HCT116 (cell line): ENCODE measurements around the gene HEG1. TPM values are rescaled to one million over a fixed set of nuclear protein-coding genes. Genes with fewer than 3 reads are reported as not detected.

Experiments
- ATAC-seq: fragments of 200-7000 bp; cut with Tn5 transposase; 2 replicates; pipeline ENCODE4 v1.9.1; 2020; ENCODE audit warnings: mild to moderate bottlenecking, moderate library complexity
- BruUV-seq: library from RNA; stranded (reverse); fragments of 400-500 nt; replicated peaks from 2 replicates; lab custom pipeline; 2021; lab: Mats Ljungman, UMichigan
- CTCF ChIA-PET: fragments of 300-600 bp; sonication (Branson Sonifier 250); formaldehyde crosslinking; loops from one replicate; lab custom pipeline; 2021; ENCODE audit warnings: antibody characterized with exemption; lab: Charles Lee
- POLR2A ChIA-PET: fragments of 300-600, 350-600 bp; sonication (Branson Sonifier 250); formaldehyde crosslinking; loops from one replicate; lab custom pipeline; 2021; ENCODE audit warnings: antibody characterized with exemption; lab: Charles Lee
- RAD21 ChIA-PET, 2 experiments: fragments of 300-600 bp; sonication (Branson Sonifier 250); formaldehyde crosslinking; loops; one replicate each; lab custom pipeline; 2023; ENCODE audit warnings: low total read pairs in 2 of 2; ENCODE audit not compliant: uncharacterized antibody in 2 of 2, unreplicated experiment in 2 of 2, low non-redundant PET in 1 of 2; lab: Charles Lee
- DNase-seq: peaks from one replicate; pipeline ENCODE4 v3.0.0-alpha.2; 2010; ENCODE audit warnings: low read depth, low spot score
- H2AFZ ChIP-seq: fragments of 200-600 bp; shearing (Covaris generic), sonication (generic); 2 replicates; pipeline ENCODE4 v1.6.1; 2017; ENCODE audit warnings: low read depth, mixed run types, mixed read lengths, antibody characterized with exemption, low read length; ENCODE audit not compliant: poor library complexity, severe bottlenecking
- H3K27ac ChIP-seq: 2 replicates; pipeline ENCODE4 v1.5.1; 2012; ENCODE audit warnings: low read depth, low read length
- H3K27me3 ChIP-seq: fragments of 200-600 bp; sonication (generic); 2 replicates; pipeline ENCODE4 v1.6.1; 2016; ENCODE audit warnings: mixed run types, low read length, mixed read lengths; ENCODE audit not compliant: insufficient read depth
- H3K36me3 ChIP-seq, 2 experiments: fragments of 200-500 bp in 1 of 2; fragments of 200-600 bp in 1 of 2; sonication (Bioruptor generic) in 1 of 2; sonication (generic) in 1 of 2; 2 replicates each; pipeline versions ENCODE4 v1.5.1 to v1.6.1; 2014 to 2016; ENCODE audit warnings: low read length in 2 of 2, inconsistent platforms in 1 of 2, mixed read lengths in 1 of 2, mixed run types in 1 of 2; ENCODE audit not compliant: insufficient read depth in 2 of 2, control insufficient read depth in 1 of 2
- H3K4me1 ChIP-seq, 2 experiments: fragments of 200-600 bp in 1 of 2; sonication (generic) in 1 of 2; 2 replicates each; pipeline versions ENCODE4 v1.5.1 to v1.6.1; 2012 to 2017; ENCODE audit warnings: low read length in 2 of 2, inconsistent platforms in 1 of 2, mild to moderate bottlenecking in 1 of 2, mixed read lengths in 1 of 2, mixed run types in 1 of 2, moderate library complexity in 1 of 2; ENCODE audit not compliant: insufficient read depth in 2 of 2, control insufficient read depth in 1 of 2
- H3K4me2 ChIP-seq: fragments of 200-600 bp; sonication (generic); 2 replicates; pipeline ENCODE4 v1.6.1; 2017; ENCODE audit warnings: mixed run types, low read length, mixed read lengths
- H3K4me3 ChIP-seq, 2 experiments: fragments of 200-600 bp in 1 of 2; sonication (generic) in 1 of 2; replicated peaks in 1 of 2; 2 replicates each; pipeline ENCODE4 v1.5.1; 2011 to 2016; ENCODE audit warnings: low read length in 2 of 2, control low read depth in 1 of 2, low read depth in 1 of 2, mild to moderate bottlenecking in 1 of 2, mixed read lengths in 1 of 2, mixed run types in 1 of 2
- H3K79me2 ChIP-seq: fragments of 200-600 bp; sonication (generic); 2 replicates; pipeline ENCODE4 v1.6.1; 2017; ENCODE audit warnings: mild to moderate bottlenecking, mixed run types, low read length, moderate library complexity, mixed read lengths; ENCODE audit not compliant: insufficient read depth
- H3K9ac ChIP-seq: fragments of 200-600 bp; sonication (generic); 2 replicates; pipeline ENCODE4 v1.6.1; 2016; ENCODE audit warnings: low read length, mixed read lengths
- H3K9me2 ChIP-seq: fragments of 200-600 bp; sonication (generic), shearing (Covaris generic); 2 replicates; pipeline ENCODE4 v1.6.1; 2017; ENCODE audit warnings: mixed run types, mild to moderate bottlenecking, moderate library complexity; ENCODE audit not compliant: insufficient read depth
- H3K9me3 ChIP-seq, 2 experiments: fragments of 200-500 bp in 1 of 2; fragments of 200-600 bp in 1 of 2; sonication (Bioruptor generic) in 1 of 2; sonication (generic) in 1 of 2; 2 replicates each; pipeline ENCODE4 v1.6.1; 2014 to 2017; ENCODE audit warnings: low read length in 2 of 2, mixed read lengths in 2 of 2, inconsistent platforms in 1 of 2, low read depth in 1 of 2, mild to moderate bottlenecking in 1 of 2, mixed run types in 1 of 2, moderate library complexity in 1 of 2; ENCODE audit not compliant: control insufficient read depth in 1 of 2, insufficient read depth in 1 of 2
- H4K20me1 ChIP-seq: fragments of 200-600 bp; sonication (generic), shearing (Covaris generic); 2 replicates; pipeline ENCODE4 v1.6.1; 2017; ENCODE audit warnings: mixed run types, mild to moderate bottlenecking, moderate library complexity; ENCODE audit not compliant: insufficient read depth
- JUND ChIP-seq: IDR thresholded peaks from 2 replicates; pipeline ENCODE4 v1.6.1; 2012
- POLR2A ChIP-seq: IDR thresholded peaks from 2 replicates; pipeline ENCODE4 v1.7.0; 2011; ENCODE audit warnings: borderline replicate concordance; ENCODE audit not compliant: insufficient read depth, insufficient read length; ENCODE audit errors: extremely low read depth
- POLR2AphosphoS5 ChIP-seq: IDR thresholded peaks from 2 replicates; pipeline ENCODE4 v1.6.1; 2011; ENCODE audit warnings: mild to moderate bottlenecking, low read depth, low read length, moderate library complexity
- REST ChIP-seq: IDR thresholded peaks from 2 replicates; pipeline ENCODE4 v1.6.1; 2012; ENCODE audit warnings: low read depth
- SRF ChIP-seq: IDR thresholded peaks from 2 replicates; pipeline ENCODE4 v1.6.1; 2012; ENCODE audit warnings: low read depth
- TCF7L2 ChIP-seq: IDR thresholded peaks from 2 replicates; pipeline ENCODE4 v1.7.0; 2011; ENCODE audit warnings: borderline replicate concordance, inconsistent platforms; ENCODE audit not compliant: insufficient read depth, insufficient read length; ENCODE audit errors: extremely low read depth
- ZFX ChIP-seq: fragments of 450-650 bp; IDR thresholded peaks from 2 replicates; pipeline ENCODE4 v1.6.1; 2017
- intact Hi-C: fragments of 100-400 bp; cut with micrococcal nuclease; formaldehyde crosslinking; loops from 2 replicates; pipeline ENCODE4 v1.10.0; 2022
- total RNA-seq: library from RNA; stranded (reverse); gene quantifications from one replicate; pipeline ENCODE4 v1.2.1, GENCODE V29; 2021; ENCODE audit not compliant: unreplicated experiment

The HEG1 gene
- total RNA-seq, 1 experiment from 2014 or later: 2.6 TPM

GRCh38 chr3:125003859-125004595, 51.8 kb downstream of the HEG1 start:
- no peak for TF ChIP-seq TCF7L2
- no peak for TF ChIP-seq POLR2A
- TF ChIP-seq POLR2AphosphoS5: no peak
- no peak for TF ChIP-seq JUND
- no peak for TF ChIP-seq ZFX
- no peak for TF ChIP-seq REST
- no peak for TF ChIP-seq SRF
- TF ChIP-seq, all 23 proteins: peak for 0

More at GRCh38 chr3:125003859-125004595, 51.8 kb downstream of the HEG1 start:
- no peak overlapping the region for H3K27ac ChIP-seq
- no peaks in the 10 kb centered on the region for H3K9me2 ChIP-seq
- ChIA-PET POLR2A (no interaction called here), CTCF (no interaction called here), RAD21 (no interaction called here)
- H2AFZ ChIP-seq: no peak overlapping the region
- no peak overlapping the region for H3K4me3 ChIP-seq
- no peak overlapping the region for H3K9ac ChIP-seq
- H3K9me3 ChIP-seq: no peaks in the 10 kb centered on the region
- no peaks in the 10 kb centered on the region for H3K79me2 ChIP-seq
- ATAC-seq (no peak), DNase-seq (no peak)
- no TSS peak for BruUV-seq
- H3K36me3 ChIP-seq: no peaks in the 10 kb centered on the region
- no peaks in the 10 kb centered on the region for H4K20me1 ChIP-seq
- H3K27me3 ChIP-seq: no peaks in the 10 kb centered on the region
- H3K4me1 ChIP-seq: no peaks in the 10 kb centered on the region
- intact Hi-C loops: no loop called here
- H3K4me2 ChIP-seq: no peak overlapping the region
